CD14-positive monocyte (primary cell): ENCODE data around the gene GPSM3. TPM values are rescaled to one million over a fixed set of nuclear protein-coding genes. Genes with fewer than 3 reads are reported as not detected.

Experiments used
- DNase-seq, 3 donors: peaks; one replicate each; pipeline ENCODE4 v3.0.0-alpha.2; 2011 to 2022
- H2AFZ ChIP-seq: 2 replicates; pipeline ENCODE4 v1.6.0; 2012; ENCODE audit warnings: mild to moderate bottlenecking, low read depth, low read length, inconsistent platforms; ENCODE audit not compliant: insufficient read depth, poor library complexity, severe bottlenecking
- H3K27ac ChIP-seq, 2 donors: 1 replicate in 1 of 2; 2 replicates in 1 of 2; pipeline ENCODE4 v1.5.1; 2012 to 2013; ENCODE audit warnings: low read length in 2 of 2, control low read depth in 1 of 2, inconsistent platforms in 1 of 2, low read depth in 1 of 2, mild to moderate bottlenecking in 1 of 2
- H3K27me3 ChIP-seq, 2 donors: one replicate each; pipeline versions ENCODE4 v1.6.0 to v1.6.1; 2011 to 2013; ENCODE audit warnings: low read length in 2 of 2; ENCODE audit not compliant: control insufficient read depth in 2 of 2, insufficient read depth in 2 of 2
- H3K36me3 ChIP-seq, 2 donors: replicated peaks in 1 of 2; 1 replicate in 1 of 2; 2 replicates in 1 of 2; pipeline versions ENCODE4 v1.5.1 to v1.6.1; 2012 to 2013; ENCODE audit warnings: low read length in 2 of 2, control low read depth in 1 of 2, inconsistent platforms in 1 of 2, mild to moderate bottlenecking in 1 of 2; ENCODE audit not compliant: insufficient read depth in 2 of 2, control insufficient read depth in 1 of 2
- H3K4me1 ChIP-seq, 2 donors: 1 replicate in 1 of 2; 2 replicates in 1 of 2; pipeline versions ENCODE4 v1.5.1 to v1.6.1; 2012 to 2013; ENCODE audit warnings: low read length in 2 of 2, control low read depth in 1 of 2, inconsistent platforms in 1 of 2, mild to moderate bottlenecking in 1 of 2, moderate library complexity in 1 of 2; ENCODE audit not compliant: insufficient read depth in 2 of 2, control insufficient read depth in 1 of 2
- H3K4me2 ChIP-seq: replicated peaks from 2 replicates; pipeline ENCODE3; 2012; ENCODE audit warnings: low read length, moderate library complexity, mild to moderate bottlenecking; ENCODE audit not compliant: poor library complexity, severe bottlenecking; ENCODE audit errors: extremely low read depth
- H3K4me3 ChIP-seq, 3 experiments: fragments of 200-600 bp in 1 of 3; sonication (generic) in 1 of 3; replicated peaks in 1 of 3; 1 replicate in 2 of 3; 2 replicates in 1 of 3; pipeline ENCODE4 v1.5.1; 2011 to 2013; ENCODE audit warnings: low read length in 3 of 3, mild to moderate bottlenecking in 3 of 3, control low read depth in 2 of 3, low read depth in 2 of 3, inconsistent platforms in 1 of 3, moderate library complexity in 1 of 3
- H3K79me2 ChIP-seq: 2 replicates; pipeline ENCODE4 v1.6.0; 2012; ENCODE audit warnings: mild to moderate bottlenecking, control low read depth, inconsistent platforms, low read length, moderate library complexity; ENCODE audit not compliant: insufficient read depth
- H3K9ac ChIP-seq: 2 replicates; pipeline ENCODE4 v1.6.0; 2017; ENCODE audit warnings: low read length, mild to moderate bottlenecking; ENCODE audit not compliant: insufficient read depth, poor library complexity, severe bottlenecking
- H3K9me3 ChIP-seq, 2 donors: replicated peaks in 1 of 2; 1 replicate in 1 of 2; 2 replicates in 1 of 2; pipeline versions ENCODE4 v1.5.1 to v1.6.1; 2012 to 2013; ENCODE audit warnings: low read length in 2 of 2, control low read depth in 1 of 2; ENCODE audit not compliant: control insufficient read depth in 1 of 2, insufficient read depth in 1 of 2
- H4K20me1 ChIP-seq: 2 replicates; pipeline ENCODE4 v1.6.0; 2012; ENCODE audit warnings: mild to moderate bottlenecking, low read length, control low read depth, moderate library complexity; ENCODE audit not compliant: insufficient read depth
- H3K27ac Mint-ChIP-seq, 7 donors: one replicate each; pipeline ENCODE4 v1.8.0; 2020; ENCODE audit warnings: mild to moderate bottlenecking in 7 of 7, mixed read lengths in 7 of 7, moderate library complexity in 6 of 7, inconsistent platforms in 2 of 7
- H3K27me3 Mint-ChIP-seq, 3 donors: one replicate each; pipeline ENCODE4 v1.8.0; 2021 to 2022; ENCODE audit warnings: low read depth in 3 of 3, mild to moderate bottlenecking in 3 of 3, mixed read lengths in 3 of 3, moderate library complexity in 3 of 3, inconsistent platforms in 1 of 3
- H3K36me3 Mint-ChIP-seq, 2 donors: one replicate each; pipeline ENCODE4 v1.8.0; 2020; ENCODE audit warnings: mixed read lengths in 2 of 2, inconsistent platforms in 1 of 2, mild to moderate bottlenecking in 1 of 2
- H3K4me1 Mint-ChIP-seq: one replicate; pipeline ENCODE4 v1.8.0; 2020; ENCODE audit warnings: mild to moderate bottlenecking, mixed read lengths
- H3K4me3 Mint-ChIP-seq, 2 donors: one replicate each; pipeline ENCODE4 v1.8.0; 2020; ENCODE audit warnings: mild to moderate bottlenecking in 2 of 2, mixed read lengths in 2 of 2, moderate library complexity in 1 of 2
- H3K9me3 Mint-ChIP-seq, 7 donors: one replicate each; pipeline ENCODE4 v1.8.0; 2020 to 2022; ENCODE audit warnings: mixed read lengths in 7 of 7, mild to moderate bottlenecking in 6 of 7, moderate library complexity in 6 of 7, inconsistent platforms in 2 of 7
- WGBS: methylation state at CpG from one replicate; pipeline ENCODE4 v1.1.5; 2013; ENCODE audit warnings: missing lambda C conversion rate; ENCODE audit not compliant: insufficient coverage; 5-methylcytosine and 5-hydroxymethylcytosine counted together
- intact Hi-C, 2 donors: fragments of 100-400 bp; cut with micrococcal nuclease; formaldehyde crosslinking; loops; one replicate each; pipeline versions ENCODE4 v1.15.0 to v1.15.1; 2023
- polyA plus RNA-seq, 3 donors: library from polyadenylated mRNA; depleted of rRNA in 1 of 3; unstranded in 2 of 3; stranded (reverse) in 1 of 3; fragments of 300-500 nt in 2 of 3; fragments of >200 nt in 1 of 3; fragmentation: Illumina TruSeq in 2 of 3; gene quantifications; 1 replicate in 2 of 3; 2 replicates in 1 of 3; pipeline ENCODE4 v1.2.3, GENCODE V29; 2012 to 2021
- TF ChIP-seq, protein P1 (sequence below): fragments of 200-600 bp; IDR thresholded peaks from one replicate; pipeline ENCODE4 v1.8.0; 2022; ENCODE audit warnings: antibody characterized with exemption, mild to moderate bottlenecking

The GPSM3 gene
- polyA plus RNA-seq, 3 donors = 86.1 to 340 (median 101) TPM

GRCh38 chr6:32154514-32155161 lies 37.8 kb downstream of the GPSM3 start:
- H3K9me3 ChIP-seq = peaks cover 0 to 9% of the 10 kb centered on the region in 2 donors
- no peaks in the 10 kb centered on the region for H3K79me2 ChIP-seq
- TF ChIP-seq, protein P1, sequence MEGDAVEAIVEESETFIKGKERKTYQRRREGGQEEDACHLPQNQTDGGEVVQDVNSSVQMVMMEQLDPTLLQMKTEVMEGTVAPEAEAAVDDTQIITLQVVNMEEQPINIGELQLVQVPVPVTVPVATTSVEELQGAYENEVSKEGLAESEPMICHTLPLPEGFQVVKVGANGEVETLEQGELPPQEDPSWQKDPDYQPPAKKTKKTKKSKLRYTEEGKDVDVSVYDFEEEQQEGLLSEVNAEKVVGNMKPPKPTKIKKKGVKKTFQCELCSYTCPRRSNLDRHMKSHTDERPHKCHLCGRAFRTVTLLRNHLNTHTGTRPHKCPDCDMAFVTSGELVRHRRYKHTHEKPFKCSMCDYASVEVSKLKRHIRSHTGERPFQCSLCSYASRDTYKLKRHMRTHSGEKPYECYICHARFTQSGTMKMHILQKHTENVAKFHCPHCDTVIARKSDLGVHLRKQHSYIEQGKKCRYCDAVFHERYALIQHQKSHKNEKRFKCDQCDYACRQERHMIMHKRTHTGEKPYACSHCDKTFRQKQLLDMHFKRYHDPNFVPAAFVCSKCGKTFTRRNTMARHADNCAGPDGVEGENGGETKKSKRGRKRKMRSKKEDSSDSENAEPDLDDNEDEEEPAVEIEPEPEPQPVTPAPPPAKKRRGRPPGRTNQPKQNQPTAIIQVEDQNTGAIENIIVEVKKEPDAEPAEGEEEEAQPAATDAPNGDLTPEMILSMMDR = peak; percentile 38
- no peak overlapping the region for H3K27ac ChIP-seq
- WGBS = 4% methylated on average over 29 of the region's 34 CpGs
- peak overlapping the region; percentile 100 for H3K4me2 ChIP-seq
- H4K20me1 ChIP-seq = no peaks in the 10 kb centered on the region
- H2AFZ ChIP-seq = peak overlapping the region; percentile 97
- no peaks in the 10 kb centered on the region for H3K36me3 ChIP-seq
- Mint-ChIP-seq H3K27me3 (peaks cover 39 to 55% (median 48%) of the 10 kb centered on the region in 3 donors), H3K36me3 (peaks cover 0 to 15% of the 10 kb centered on the region in 2 donors), H3K9me3 (peaks cover 0 to 19% (median 4%) of the 10 kb centered on the region in 7 donors), H3K4me3 (peak overlapping the region; percentile 97 to 100), H3K4me1 (peaks cover 25% of the 10 kb centered on the region), H3K27ac (peak overlapping the region in 2 of 7 donors; percentile 10 to 90)
- H3K4me3 ChIP-seq = peak overlapping the region; percentile 51 to 84 (median 56)
- peak overlapping the region; percentile 48 for H3K9ac ChIP-seq
- H3K27me3 ChIP-seq = peaks cover 24 to 43% of the 10 kb centered on the region in 2 donors
- peak; percentile 23 to 42 (median 30) for DNase-seq
- H3K4me1 ChIP-seq = peaks cover 19 to 21% of the 10 kb centered on the region in 2 donors
- intact Hi-C loops = loop anchor here in 1 of 2 donors (2.0 kb wide), 1 partner anchor 20 kb away; no protein-coding TSS in a partner anchor

DNA sequence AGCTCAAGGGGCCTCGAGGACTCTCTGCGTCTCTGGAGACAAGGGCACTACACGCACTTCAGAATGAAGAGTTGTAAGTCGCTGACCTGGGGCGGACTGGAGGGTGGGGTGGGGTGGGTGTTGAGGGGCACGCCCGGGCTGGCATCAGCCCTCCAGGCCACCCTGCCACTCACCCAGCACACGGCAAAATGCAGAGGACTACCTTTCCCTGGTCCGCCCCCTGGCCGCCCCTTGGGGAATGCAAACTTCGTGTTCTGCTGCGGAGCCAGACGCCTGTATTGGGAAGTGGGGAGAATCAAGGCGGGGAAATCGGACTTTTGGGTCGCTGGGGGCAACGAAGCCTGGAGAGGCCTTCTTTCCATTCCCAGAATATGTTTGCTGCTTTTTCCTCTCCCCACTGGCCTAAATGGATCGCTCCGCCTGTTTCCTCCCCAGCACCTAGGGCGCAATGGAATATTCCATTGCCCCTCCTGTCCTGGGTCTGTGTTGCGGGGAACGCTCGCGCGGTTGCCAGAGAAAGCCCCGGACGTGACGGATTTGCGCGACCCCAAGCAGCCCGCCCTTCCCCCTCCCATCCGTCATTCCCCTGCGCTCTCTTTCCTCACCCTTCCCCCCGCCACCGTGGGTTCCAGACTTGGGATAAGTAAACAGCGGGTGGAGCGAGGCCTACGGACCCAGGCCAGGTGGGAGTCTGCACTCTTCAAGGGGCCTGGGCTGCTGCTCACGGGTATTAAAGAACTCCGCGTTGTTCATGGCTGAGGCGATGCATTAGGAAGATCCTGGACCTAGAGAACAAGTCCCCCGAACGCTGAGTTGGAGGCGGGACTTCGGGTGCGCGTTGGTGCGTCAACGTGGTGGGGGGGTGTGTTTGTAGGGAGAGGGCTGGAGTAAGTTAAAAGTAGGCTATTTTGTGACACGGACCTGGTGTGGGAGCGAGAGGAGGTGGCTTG lies 38.6 kb downstream of the GPSM3 start, which contains the start of gene PPT2:
TSS of gene PPT2 (plus strand) at position 578 of the 950 bp plus-strand sequence. CDS start 454 bp downstream, outside the sequence.
- 2% methylated on average over 24 of the region's 52 CpGs for WGBS
- H3K27me3 Mint-ChIP-seq = peaks cover 45 to 63% (median 55%) of the 10 kb centered on the region in 3 donors
- TF ChIP-seq, protein P1 = no peak

More for the DNA sequence above, 38.6 kb downstream of the GPSM3 start, which contains the start of gene PPT2:
- H3K27ac Mint-ChIP-seq = peak within 1 kb of the TSS in 5 of 7 donors; percentile 10 to 90 (median 61)
- H3K4me3 ChIP-seq = peak within 1 kb of the TSS; percentile 51 to 84 (median 56)
- H3K4me1 Mint-ChIP-seq = peaks cover 30% of the 10 kb centered on the region
- H4K20me1 ChIP-seq = no peaks in the 10 kb centered on the region
- H3K36me3 ChIP-seq = no peaks in the 10 kb centered on the region
- peak within 1 kb of the TSS; percentile 97 for H2AFZ ChIP-seq
- peak within 1 kb of the TSS; percentile 97 to 100 for H3K4me3 Mint-ChIP-seq
- H3K27ac ChIP-seq = no peak within 1 kb of the TSS
- H3K4me1 ChIP-seq = peaks cover 24 to 26% of the 10 kb centered on the region in 2 donors
- peak within 1 kb of the TSS; percentile 48 for H3K9ac ChIP-seq
- intact Hi-C loops = loop anchor here in 1 of 2 donors (2.0 kb wide), 1 partner anchor 21 kb away; no protein-coding TSS in a partner anchor
- peaks cover 0 to 11% of the 10 kb centered on the region in 2 donors for H3K9me3 ChIP-seq
- peaks cover 0 to 24% (median 9%) of the 10 kb centered on the region in 7 donors for H3K9me3 Mint-ChIP-seq
- H3K4me2 ChIP-seq = peak within 1 kb of the TSS; percentile 100
- no peaks in the 10 kb centered on the region for H3K79me2 ChIP-seq
- peaks cover 28 to 51% of the 10 kb centered on the region in 2 donors for H3K27me3 ChIP-seq
- DNase-seq = peak; percentile 23 to 37 (median 28)
- H3K36me3 Mint-ChIP-seq = peaks cover 0 to 19% of the 10 kb centered on the region in 2 donors
